Medulla oblongata (tissue), 1 donor: Measurements from ENCODE around the gene TFAP2C.
"Not testable (repeated sequence)": the region's sequence is repeated elsewhere in the genome, so short reads cannot be mapped to it uniquely, and the experiment has no call there.

Experiments
- DNase-seq: peaks from one replicate; pipeline ENCODE4 v3.0.0-alpha.2; 2015; ENCODE audit errors: extremely low spot score

TFAP2C gene

DNA sequence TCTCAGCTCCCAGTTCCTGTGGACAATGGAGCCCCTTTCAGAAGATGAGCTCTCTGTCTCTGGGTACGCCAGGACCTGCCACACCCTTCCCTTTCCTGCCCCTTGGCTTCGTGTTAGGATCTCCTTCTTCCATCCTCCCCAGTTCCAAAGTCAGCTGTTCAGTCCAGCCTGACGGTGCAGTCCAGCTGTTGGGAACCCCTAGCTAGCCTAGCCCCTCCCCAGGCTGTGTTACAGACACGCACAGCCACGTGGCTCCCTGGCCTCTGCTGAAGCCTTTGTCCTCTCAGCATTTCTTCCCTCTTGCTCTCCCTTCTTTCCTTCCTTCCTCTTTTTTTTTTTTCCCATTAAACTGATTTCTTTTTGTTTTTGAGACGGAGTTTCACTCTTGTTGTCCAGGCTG, 12.4 kb upstream of the TFAP2C start:
- no peak for DNase-seq

DNA sequence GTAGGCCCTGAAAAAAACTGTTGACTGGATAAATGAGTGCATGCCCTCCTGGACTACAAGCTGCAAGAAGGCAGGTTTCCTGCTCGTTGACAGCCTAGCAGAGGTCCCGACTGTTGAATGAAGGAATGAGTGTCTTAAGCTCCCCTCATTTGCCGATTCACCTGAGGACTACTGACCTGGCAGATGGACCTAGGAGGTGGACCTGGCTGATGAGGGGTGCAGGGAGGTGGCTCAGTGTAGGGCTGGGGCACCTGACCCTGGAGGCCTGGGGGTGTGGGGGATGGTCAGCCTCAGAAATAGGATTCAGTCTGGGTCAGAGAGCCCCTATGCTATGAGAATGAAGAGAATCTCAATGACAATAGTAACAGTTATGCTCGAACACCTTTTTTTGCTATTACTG, 11.6 kb upstream of the TFAP2C start:
- no peak for DNase-seq

DNA sequence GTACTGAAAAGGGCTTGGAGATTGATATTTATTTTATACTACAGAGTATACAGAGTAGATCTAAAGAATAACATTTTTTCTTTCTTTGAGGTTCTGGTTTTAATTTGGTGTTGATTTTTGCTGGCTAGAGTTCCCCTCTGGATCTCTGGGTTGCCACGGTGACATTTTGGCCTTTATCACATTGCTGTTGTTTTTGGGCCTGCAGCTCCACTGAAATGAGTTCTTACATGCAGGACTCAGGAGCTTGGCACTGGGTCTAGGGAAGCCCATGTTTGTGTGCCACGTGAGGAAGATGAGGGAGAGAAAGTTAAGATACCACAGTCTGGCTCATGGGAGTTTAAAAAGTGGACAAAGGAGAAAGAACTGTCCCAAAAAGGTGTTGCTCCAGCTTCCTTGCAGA, 7.4 kb upstream of the TFAP2C start:
- no peak for DNase-seq

DNA sequence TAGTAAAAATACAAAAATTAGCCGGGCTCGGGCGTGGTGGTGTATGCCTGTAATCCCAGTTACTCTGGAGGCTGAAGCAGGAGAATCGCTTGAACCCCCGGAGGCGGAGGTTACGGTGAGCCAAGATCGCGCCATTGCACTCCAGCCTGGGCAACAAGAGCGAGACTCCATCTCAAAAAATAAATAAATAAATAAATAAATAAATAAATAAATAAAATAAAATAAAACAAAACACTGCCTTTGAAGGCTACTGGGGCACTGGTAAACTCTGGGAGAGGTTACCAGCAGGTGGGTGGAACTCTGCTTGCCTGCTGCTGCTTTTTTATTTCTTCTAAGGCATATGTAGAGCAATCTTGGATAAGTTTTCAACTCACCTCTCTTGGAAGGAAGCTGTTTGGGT, 5.2 kb upstream of the TFAP2C start:
- DNase-seq, result not testable (repeated sequence)

DNA sequence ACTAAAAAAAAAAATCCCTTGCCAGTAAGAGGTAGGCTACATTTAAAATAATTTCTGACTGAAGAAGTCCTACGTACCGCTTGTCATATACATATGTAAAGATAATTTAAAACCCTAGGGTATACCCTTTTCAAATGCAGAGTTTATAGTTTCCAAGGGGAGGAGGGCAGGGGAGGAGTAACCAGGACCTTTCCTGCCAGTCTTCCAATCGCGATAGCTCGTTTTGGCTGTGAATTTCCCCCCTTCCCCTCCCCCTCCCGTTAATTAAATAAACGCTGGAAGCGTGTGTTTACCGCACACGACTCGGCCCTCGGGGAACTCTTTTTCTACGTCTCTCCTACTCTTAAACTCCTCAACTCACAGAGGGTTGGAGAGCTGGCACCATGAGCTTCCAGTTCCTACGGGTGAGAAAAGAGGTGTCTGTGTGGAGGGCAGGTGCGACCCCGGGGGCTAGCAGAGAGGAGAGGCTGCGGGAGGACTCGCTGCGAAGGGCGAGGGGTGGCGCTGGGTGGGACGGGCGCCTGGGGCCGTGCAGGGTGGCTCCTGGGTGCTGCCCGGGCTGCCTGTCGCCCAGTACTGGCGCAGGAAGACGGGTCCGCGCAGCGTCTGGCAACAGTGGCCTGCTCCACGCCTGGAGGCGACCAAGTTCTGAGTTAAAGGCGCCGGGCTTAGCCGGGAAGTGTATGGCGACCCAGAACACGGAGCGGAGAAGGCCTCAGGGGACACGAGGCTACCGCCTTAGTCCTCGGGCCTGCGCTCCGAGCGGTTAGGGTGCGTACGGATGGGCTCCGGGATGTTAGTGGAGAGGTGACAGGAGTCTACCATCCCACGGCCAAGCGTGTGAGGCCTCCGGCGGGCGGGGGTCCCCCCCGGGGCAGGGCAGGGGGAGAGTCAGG, 4.1 kb upstream of the TFAP2C start:
- DNase-seq, result no peak

DNA sequence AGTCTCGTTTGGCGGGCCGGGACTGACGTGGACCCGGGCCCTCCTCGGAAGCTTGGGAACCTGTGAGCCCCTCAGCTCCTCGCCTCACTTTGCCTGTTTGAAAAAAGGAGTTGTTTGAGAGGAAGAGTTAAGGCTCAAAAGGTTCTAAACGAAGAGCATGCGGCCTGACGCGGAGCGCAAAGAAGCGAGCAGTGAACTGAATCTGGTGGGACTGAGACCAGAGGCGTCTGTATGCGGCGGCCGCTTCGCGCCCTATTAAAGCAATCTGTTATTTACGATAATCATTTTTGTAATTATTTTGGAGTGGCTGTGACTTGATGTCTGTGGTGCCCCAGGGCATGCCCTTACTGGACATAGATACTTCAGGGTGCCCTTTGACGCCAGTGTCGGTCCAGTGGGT, 3.3 kb upstream of the TFAP2C start:
- DNase-seq, result no peak

DNA sequence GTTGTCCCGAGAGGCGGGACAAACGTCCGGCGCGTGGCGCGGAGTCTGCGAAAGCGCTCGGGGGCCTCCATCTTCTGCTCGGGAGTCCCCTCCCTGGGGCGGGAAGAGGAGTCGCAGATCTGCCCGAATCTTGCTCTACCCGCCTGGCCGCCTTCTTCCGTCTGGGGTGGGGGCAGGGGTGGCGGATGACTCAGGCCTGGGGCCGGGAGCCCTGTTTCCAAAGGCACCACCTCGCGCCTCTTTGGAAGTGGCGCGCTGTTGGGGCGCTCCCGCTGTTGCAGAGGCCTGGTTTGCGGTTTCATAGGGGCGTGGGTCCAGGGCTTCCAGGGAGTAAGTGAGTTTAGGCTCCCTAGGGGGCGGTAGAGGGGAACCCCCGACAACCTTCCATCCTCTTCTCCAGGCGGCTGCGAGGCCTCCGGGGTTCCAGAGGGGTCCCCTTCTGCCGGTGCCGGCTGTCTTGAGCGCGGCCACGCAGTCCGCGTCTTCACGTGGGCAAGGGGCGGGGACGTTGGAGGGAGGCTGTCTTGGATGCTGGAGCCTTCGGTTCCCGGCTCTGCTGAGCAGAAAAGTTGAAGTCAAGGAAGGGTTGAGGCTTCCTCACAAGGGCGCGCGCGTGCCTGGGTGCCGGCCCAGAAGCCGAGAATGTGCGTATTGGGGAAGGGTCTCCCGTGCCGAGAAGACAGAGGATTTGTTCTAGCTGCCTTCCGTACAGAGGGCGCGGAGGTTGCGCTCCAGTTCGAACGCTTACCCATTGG, 2.6 kb upstream of the TFAP2C start:
- DNase-seq, result no peak

DNA sequence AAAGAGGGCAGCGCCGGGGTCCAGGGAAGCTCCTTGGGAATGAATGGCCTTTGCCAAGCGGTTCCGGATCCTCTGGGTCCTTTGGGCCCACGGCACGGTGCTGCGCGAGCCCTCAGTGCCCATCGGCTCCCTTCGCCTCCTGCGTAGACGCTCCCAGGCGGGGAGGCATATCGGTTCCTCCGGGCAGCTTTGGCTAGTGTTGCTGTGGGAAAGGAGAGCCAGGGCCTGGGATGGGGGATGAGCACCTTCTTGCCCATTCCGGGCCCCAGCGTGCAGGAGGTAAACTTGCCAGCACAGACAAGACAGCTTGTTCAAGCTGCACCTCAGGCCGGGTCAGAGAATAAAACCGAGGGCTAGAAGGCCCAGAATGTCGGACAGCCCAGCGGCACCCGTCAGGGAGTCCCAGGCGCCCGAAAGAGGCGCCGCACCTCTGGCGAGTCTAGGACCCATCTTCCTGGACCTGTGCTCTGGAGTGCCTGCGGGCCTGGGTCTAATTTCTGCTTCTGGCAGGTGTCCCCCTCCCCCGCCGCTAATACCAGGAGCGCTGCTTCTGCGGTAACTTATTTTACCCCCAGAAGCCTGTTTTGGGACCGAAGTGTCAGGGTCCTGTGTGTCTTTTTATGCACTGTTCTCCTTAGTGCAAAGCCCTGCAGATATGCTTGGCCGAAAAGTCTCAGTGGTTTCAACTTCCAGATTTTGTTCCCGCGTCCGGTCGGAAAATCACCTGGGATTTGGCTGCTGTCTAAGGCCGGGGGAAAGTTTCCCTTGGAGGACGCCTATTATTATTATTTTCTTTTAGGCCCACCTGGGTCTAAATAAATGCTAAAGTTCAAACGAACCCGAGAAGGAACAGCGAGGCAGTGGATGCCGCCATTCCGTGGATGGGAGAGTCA, 1.7 kb upstream of the TFAP2C start:
- no peak for DNase-seq

DNA sequence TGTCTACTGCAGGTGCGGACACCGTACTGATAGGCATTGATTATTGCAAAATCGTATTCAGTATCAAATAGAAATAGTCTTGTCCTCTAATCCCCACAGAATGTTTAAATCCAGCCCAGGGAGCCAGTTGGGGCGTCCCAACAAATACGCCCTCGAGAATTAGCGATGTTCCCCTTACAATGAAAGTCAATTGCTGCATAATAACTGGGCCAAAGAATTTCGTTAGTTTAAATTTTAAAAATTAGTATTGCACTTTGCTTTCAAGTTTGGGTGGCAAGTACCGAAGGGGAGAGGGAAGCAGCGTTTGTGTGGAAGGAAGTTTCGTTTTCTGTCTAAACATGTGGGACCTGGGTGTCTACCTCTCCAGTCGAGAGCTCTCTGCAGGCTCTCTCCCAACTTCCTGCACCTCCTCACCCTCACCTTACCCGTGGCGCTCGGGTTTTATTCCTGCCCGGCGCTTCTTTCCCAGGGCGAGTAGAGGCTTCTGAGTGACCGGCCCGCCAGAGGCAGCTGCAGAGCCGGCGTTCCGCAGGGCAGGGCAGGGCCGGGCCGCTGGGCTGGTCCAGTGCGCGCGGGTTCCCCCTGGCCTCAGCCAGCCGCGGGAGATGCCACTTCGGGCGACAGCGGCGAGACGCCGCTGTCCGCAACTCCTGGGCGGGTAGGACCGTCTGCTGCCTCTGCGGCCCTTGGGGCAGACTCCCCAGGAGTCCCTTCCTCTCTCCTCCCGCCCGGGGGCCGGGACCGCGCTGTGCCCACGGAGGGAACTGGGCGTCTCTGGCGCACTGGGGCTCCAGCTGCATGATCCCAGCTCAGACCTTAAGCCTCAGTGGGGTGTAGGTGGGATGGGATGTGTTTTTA, 862 bp upstream of the TFAP2C start:
- DNase-seq, result no peak

DNA sequence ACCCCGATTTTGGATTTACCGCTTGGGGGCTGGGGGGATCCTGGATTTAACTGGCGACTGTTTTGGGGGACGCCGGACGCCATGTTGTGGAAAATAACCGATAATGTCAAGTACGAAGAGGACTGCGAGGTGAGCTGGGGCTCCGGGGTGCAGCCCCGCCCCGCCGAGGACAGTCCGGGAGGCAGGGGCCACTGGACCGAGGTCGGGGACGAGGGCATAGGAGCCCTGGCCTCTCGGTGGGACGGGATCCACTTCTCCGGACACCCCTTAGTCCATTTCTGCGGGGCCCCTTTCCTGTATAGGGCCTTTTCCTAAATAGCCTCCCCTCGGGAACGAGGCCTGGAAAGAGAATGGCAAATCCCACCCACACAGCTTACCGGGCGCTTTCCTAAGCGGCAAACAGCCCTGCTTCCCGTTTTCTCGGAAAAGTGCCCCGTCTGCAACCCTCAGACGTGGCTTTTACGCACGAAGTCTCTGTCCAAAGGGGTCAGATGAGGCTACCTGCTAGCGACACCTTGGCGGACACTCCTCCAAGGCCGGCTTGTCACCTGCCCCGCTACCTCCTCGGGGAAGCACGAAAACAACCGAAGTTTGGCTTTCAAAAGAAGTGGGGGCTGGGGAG, 469 bp downstream of the TFAP2C start:
- no peak for DNase-seq

DNA sequence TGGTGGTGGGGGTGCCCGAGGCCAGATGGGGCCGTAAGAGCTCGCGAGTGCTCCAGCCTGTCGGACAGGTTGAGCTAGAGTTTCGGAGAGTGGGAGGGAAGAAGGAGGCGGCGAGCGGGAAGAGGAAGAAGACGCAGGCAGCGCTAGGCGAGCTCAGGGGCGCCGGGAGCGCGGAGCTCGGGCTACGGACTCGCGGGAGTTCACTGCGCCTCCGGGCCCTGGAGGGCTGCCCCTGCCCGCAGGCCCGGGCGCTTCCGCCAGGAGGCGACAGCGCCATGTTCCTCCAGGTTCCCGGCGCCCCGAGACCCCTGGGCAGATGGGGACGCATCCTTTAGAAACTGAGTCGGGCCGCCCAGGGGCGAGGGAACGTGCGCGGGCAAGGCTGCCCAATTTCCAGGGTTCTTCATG, 984 bp downstream of the TFAP2C start:
- no peak for DNase-seq

DNA sequence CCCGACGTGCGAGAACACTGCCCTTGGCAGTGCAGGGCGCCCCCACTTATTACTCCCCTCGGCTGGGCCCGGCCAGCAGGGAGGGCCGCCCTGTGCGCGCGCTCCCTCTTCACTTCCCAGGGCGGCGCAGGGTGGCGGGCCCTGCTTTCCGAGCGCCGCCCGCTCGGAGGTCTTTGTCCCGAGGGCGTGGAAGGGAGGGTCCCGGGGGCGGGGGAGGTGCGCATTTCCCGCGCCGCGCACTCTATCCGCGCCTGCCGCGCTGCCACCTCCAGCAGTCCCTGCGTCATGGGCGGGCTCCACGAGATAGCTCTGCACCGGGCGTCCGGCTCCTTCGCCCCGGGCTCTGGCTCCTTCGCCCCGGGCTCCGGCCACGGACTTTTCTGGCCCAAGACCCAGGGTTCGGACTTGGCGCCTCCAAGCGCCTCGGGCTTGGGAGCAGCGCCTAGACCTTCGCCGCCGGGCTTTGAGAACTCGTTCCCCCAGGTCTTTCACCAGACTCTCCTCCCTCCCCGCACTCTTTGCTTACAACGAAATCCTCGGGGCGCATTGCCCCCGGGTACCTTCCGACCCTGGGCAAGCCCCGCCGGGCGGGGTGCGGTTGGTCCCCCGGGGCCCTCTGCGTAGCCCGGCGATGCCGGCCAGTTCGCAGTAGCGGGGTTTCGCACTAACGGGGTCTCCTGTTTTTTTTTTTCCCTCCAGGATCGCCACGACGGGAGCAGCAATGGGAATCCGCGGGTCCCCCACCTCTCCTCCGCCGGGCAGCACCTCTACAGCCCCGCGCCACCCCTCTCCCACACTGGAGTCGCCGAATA, 1.6 kb downstream of the TFAP2C start:
- DNase-seq, result no peak

DNA sequence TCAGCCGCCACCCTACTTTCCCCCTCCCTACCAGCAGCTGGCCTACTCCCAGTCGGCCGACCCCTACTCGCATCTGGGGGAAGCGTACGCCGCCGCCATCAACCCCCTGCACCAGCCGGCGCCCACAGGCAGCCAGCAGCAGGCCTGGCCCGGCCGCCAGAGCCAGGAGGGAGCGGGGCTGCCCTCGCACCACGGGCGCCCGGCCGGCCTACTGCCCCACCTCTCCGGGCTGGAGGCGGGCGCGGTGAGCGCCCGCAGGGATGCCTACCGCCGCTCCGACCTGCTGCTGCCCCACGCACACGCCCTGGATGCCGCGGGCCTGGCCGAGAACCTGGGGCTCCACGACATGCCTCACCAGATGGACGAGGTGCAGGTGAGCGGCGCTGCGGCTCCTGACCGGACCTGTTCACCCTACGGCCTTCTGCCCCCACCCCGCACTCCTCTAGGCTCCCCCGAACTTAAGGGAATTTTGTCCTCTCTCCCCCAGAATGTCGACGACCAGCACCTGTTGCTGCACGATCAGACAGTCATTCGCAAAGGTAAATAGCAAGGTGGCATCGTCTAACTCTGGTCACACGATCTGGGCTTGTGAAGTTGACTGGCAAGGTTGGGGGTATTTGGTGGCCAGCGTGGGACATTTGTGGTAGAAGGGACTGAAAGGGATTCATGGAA, 2.3 kb downstream of the TFAP2C start:
- no peak for DNase-seq

DNA sequence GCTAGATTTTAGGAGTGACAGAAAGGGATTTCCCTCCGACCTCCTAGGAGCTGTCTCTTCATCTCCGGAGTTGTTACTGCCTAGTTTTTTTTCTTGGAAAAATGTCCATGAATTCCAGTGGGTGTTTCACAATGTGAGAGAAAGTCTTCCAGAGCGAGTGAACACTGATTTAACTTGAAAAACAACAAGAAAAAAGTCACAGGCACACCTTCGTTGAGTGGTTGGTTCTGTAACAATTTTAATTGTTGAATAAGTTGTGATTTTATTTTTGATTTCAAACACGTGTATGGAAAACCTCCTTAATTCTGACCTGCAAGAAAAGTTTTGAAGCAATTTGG, 2.9 kb downstream of the TFAP2C start:
- no peak for DNase-seq

DNA sequence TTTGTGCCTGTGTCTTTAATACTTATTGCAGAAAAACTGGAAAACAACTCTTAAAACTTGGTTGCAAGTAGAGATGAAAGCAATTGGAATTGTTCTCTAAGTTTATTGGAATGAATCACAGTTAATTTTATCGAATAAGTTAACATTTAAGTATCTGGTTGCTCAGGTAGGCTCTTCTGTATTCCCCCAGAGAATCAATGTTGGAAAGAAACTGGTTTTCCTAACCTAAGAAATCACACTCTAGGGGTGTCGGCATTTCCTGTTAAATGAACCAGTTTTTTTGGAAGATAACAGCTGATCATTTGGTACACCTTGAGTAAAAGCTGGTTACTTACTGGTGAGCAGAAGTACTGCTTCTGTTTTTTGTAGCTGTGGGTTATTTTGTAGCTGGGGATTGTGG, 5.2 kb downstream of the TFAP2C start:
- DNase-seq, result no peak

DNA sequence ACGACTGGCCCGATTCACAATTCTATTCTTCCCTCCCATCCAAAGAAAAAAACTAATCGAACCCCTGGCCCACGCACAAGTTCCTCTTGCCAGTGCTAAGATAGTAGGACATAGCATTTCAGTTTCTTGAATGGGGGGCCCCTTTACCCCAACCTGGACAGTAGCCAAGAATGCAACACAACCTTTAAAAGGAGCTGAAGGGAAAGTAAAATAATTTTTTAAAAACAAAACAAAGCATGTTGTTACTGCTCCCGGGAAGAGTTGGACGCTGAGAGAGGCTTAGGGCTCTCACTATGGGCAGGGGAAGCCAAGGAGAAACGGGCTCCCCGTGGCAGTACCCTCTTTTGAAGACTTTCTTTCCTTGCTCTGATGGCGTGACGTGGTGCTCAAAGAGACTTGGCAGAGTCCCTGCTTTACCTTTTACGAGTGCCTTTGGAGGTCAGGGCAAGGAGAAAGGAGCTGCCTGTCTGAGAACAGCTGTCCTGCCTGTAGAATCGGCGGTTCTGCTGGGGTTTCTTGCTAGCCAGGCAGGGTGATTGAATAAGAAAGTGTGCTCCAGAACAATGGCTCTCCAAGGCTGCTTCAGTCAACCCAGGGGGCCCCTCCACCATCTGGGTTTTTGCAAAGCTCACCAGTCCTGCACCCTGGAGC, 5.8 kb downstream of the TFAP2C start:
- DNase-seq, result no peak

DNA sequence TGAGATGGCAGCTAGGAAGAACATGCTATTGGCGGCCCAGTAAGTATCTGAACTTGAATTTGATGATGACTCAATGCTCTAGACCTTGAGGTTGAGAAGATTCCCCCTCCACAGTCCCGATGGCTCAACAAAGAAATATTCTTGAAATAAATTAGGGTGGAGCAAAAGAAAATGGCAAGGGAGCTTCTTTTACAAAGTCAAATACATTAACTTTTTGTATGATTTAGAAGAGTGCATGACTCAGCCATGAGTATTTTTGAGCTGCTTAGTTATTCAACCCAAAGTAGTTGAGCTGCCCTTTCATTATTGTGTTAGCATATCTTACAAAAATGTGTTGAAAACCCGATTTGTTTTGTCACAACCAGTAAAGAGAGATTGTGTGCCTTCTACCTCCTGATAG, 7.6 kb downstream of the TFAP2C start:
- DNase-seq, result no peak

DNA sequence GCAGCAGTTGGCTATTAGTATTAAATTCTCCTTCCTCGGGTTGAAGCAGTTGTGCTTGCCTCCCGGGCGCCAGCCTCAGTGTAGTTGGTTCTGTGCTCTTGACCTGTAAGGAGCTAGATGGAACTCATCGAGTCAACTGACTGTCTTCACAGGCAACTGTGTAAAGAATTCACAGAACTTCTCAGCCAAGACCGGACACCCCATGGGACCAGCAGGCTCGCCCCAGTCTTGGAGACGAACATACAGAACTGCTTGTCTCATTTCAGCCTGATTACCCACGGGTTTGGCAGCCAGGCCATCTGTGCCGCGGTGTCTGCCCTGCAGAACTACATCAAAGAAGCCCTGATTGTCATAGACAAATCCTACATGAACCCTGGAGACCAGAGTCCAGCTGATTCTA, 8.5 kb downstream of the TFAP2C start:
- no peak for DNase-seq

DNA sequence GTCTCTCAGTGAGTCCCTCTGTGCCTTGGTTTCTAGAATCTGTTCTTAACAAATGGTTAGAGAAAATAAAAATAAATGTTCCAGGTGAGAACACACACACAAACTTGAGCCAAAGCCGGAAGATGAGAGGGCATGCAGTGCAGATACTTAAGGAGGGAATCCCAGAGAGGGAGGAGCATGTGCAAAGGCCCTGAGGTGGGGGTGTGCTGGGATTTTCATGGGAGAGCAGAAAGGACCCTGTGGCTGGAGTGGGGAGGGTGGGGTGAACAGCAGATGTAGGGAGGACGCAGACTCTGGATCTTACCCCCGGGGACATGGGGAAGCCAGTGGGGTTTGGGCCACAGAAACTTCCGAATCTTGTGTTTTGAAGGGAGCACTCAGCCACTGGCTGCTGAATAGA, 17.5 kb downstream of the TFAP2C start:
- no peak for DNase-seq
